Endometrial microvascular endothelial cells (primary cell): ENCODE results near the gene S100A16. TPM values are rescaled to one million over a fixed set of nuclear protein-coding genes. Genes with fewer than 3 reads are reported as not detected.
"Not testable (repeated sequence)": the region's sequence is repeated elsewhere in the genome, so short reads cannot be mapped to it uniquely, and the experiment has no call there.

Source experiments
- in situ Hi-C: cut with HindIII; loops from 2 replicates; pipeline ENCODE4 v1.10.0; 2017; ENCODE audit warnings: low sequenced_read_pairs, low pct_unique_long_range_greater_than_20kb; ENCODE audit errors: inconsistent ontology term
- total RNA-seq: library from RNA; depleted of rRNA; stranded (reverse); fragments of >200 nt; gene quantifications from one replicate; pipeline ENCODE4 v1.2.3, GENCODE V29; 2015; ENCODE audit errors: inconsistent ontology term

The S100A16 gene
- total RNA-seq, 1 donor from 2014 or later, result 892 TPM

DNA sequence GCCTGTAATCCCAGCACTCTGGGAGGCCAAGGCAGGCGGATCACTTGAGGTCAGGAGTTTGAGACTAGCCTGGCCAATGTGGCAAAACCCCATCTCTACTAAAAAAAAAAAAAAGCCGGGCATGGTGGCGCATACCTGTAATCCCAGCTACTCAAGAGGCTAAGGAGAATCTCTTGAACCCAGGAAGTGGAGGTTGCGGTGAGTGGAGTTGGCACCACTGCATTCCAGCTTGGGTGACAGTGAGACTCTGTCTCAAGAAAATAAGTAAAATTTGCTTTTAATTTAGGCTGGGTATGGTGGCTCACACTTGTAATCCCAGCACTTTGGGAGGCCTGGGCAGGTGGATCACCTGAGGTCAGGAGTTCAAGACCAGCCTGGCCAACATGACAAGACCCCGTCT, 27.3 kb upstream of the S100A16 start:
- in situ Hi-C loops, result not testable (repeated sequence)

DNA sequence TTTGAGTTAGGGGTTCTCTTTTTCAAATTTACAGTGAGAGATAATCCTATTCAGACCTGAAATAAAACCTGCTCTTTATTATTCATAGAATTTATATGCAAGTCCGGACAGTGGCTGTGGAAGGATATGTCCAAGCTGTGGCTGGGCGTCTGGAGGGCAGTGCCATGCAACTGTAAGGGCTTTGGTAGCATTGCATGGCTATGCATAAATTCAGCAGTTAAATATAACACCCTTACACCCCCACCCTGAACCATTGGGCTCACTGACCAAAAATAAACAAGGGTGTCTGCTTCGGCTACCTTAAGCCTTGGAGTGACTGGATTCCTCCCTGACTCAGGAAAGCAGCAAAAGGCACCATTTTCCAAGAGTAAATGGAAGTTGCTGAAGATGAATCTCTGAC, 26.3 kb upstream of the S100A16 start:
- in situ Hi-C loops, result no loop called here

DNA sequence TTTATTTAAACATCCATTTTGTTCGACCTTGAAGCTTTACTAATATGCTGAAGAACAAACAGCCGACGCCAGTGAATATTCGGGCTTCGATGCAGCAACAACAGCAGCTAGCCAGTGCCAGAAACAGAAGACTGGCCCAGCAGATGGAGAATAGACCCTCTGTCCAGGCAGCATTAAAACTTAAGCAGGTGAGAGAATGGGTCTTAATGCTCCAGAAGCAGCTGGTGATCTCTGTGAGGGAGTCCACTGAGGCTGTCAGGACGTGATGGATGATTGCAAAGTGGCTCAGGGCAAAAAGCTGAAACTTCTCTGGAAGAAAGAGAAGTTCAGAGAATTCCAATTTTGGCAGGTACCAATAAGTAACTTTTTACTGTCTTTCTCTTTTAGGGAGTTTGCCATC, 25.3 kb upstream of the S100A16 start:
- in situ Hi-C loops, result no loop called here

DNA sequence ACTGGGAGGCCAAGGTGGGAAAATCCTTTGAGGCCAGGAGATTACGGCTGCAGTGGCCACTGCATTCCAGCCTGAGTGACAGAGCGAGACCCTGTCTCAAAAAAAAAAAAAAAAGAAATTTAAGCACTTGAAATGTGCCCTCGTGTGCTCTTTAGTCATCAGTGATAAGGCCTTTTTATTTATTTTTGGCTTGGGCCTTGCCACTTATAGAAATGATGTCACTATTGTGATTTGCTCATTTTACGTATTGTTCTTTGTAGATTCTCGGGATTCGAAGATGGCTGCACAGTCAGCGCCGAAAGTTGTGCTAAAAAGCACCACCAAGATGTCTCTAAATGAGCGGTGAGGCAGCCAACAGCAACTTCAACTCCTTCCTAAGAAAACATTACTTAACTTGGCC, 23.4 kb upstream of the S100A16 start:
- in situ Hi-C loops, result no loop called here

DNA sequence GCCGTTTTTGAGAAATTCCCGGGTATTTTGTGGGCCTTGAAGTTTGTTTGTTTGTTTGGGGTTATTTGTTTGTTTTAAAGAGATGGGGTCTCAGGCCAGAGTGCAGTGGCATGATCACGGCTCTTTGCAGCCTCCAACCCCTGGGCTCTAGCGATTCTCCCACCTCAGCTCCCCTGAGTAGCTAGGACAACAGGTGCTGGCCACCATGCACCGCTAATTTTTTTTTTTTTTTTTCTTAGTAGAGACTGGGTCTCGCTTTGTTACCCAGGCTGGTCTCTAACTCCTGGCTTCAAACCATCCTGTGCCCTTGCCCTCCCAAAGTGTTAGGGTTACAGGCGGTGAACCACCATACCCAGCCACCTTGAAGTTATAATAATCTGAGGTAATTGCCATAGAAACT, 22.9 kb upstream of the S100A16 start:
- in situ Hi-C loops, result no loop called here

DNA sequence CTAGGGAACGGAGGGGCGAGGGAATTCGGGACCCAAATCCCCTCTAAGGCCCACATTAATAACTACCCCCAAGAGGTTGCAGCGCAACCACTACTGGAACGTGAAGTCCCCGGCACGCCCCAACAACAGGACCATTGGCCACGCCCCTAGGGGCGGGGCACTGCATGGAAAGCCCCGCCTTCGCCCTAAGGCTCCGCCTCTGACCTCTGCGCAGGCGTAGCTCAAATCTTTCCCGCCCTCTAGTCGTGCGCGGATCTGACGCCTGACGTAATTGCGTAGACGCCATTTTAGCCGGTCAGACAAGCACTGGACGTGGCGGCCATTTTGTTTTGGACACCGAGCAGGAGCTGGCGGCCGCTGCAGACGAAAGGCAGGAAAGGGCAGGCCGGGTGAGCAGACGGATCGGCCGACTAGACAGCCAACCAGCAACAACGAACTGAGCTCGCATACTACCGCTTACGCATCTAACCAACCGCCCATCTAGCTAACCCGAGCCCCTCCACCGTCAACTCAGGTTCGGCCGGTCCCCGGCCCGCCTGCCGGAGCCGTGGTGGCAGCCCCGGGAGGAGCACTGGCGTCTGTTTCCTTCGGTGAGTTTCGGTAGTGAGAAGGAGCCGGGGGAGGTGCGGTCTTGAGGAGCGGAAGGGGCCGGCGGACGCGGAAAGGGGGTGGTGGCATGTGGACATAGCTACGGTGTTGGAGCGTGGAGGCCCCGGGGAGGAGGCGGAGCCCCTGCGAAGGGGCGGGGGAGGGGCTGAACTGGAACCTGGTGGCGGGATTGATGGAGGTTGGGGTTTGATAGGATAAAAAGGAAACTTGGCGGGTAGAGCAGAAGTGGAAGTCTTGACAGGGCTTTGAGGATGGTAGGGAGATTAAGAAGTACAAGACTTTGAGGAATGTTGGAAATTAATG, 21.1 kb upstream of the S100A16 start, which contains the start of gene CHTOP:
Gene CHTOP (plus strand): TSS at position 313 of the 912 bp plus-strand sequence. CDS start 2,523 bp downstream, outside the sequence.
- in situ Hi-C loops, result no loop called here

DNA sequence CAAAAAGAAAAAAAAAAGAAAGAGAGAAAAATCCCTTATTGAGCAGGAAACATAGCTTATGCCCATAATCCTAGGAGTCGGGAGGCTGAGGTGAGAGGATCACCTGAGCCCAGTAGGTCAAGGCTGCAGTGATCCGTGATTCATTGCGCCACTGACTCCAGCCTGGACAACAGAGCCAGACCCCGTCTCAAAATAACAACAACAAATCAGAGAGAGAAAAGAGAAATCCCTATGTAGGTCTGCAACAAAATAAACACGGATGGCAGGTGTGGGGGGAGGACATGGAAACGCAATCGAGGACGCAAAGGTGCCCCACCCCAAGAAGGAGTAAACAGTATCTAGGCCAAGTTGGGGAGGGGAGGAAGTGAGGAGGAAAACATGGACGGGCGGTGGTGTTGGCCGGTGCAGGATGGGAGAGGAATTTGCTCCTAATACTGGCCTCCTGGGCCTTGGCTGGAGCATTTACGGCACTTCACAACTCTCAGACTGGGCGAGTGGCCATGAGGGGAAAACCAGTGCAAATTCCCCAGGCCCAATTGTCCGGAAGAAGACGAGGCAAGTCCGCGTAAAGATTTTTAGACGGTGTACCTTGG, 20.3 kb upstream of the S100A16 start:
- in situ Hi-C loops, result no loop called here

DNA sequence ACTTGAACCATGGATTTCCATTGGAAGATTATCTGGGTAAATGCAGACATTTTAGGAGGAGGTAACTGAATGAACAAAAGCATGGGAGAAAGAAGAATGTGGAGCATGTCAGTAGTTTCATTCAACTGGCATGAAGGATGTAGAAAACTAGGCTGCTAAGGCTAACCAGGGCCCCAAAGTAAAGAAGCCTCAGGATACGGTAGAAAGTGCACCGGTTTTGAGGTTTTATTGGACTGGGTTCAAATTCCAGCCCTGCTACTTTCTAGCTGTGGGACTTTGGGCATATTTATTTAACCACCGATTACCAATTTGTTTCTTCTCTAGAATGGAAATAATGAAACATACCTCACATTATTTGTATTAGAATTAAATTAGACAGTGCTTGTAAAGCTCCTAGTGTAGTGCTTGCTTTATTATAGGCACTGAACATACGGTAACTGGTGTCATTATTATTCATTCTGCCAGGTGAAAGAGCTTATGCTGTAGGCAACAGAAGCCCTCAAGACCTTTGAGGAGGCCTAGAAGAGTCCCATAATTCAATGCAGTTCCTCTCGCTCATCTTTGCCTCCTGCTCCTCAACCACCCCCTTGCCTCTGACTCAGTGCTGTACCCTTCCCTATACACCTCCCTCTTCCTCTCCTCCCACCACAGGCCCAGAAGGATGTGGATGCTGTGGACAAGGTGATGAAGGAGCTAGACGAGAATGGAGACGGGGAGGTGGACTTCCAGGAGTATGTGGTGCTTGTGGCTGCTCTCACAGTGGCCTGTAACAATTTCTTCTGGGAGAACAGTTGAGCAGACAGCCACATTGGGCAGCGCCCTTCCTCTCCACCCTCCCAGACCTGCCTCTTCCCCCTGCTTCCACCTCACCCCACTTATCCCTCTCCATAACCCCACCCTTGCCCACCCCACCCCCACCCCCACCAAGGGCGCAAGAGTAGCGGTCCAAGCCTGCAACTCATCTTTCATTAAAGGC, 18.4 kb upstream of the S100A16 start:
- in situ Hi-C loops, result no loop called here

DNA sequence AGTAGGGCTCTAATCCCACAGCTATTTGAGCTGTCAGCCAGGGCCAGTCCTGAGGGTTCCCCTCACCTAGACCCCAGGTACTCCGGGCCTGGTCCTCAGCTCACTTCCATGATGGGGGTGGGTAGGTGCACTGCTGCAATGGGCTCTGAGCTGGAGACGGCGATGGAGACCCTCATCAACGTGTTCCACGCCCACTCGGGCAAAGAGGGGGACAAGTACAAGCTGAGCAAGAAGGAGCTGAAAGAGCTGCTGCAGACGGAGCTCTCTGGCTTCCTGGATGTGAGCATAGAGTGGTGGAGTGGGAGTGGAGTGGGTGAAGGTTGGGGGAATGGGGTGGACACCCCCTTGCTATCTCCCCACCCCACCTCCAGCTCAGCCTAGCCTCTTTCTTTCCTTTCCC, 17.4 kb upstream of the S100A16 start:
- in situ Hi-C loops, result no loop called here

DNA sequence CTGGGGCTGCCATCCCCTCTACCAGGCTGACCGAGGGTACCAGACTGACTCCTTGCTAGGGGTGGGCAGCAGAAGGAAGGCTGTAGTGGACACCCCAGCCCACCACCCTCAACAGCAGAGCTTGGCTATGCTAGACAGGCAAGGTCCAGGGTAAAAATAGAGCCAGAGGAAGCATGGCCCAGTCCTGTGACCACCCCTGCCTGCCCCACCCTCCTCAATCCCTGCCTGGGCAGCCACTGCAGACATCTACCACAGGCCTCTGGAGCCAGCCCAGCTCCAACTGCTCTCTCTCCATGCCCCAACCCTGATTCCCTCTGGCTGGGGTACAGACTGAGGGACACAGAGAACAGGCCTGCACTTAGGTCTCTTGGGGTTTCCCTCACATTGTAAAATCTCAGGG, 17.0 kb upstream of the S100A16 start:
- in situ Hi-C loops, result no loop called here

DNA sequence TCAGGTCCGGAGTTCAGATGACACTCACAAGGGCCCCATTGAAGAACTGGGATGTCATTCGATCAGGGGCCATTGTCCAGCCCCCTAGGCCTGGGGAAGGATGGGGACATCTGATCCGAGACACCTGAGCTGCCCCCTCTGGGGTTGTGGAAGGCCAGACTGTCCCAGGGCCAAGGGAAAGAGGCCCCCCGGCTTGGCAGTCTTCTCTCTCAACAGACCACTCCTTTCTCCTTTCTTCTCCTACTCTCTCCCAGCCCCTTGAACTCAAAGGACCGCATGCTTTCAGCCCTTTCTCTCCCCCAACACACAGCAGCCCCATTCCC, 16.4 kb upstream of the S100A16 start:
- in situ Hi-C loops, result no loop called here

DNA sequence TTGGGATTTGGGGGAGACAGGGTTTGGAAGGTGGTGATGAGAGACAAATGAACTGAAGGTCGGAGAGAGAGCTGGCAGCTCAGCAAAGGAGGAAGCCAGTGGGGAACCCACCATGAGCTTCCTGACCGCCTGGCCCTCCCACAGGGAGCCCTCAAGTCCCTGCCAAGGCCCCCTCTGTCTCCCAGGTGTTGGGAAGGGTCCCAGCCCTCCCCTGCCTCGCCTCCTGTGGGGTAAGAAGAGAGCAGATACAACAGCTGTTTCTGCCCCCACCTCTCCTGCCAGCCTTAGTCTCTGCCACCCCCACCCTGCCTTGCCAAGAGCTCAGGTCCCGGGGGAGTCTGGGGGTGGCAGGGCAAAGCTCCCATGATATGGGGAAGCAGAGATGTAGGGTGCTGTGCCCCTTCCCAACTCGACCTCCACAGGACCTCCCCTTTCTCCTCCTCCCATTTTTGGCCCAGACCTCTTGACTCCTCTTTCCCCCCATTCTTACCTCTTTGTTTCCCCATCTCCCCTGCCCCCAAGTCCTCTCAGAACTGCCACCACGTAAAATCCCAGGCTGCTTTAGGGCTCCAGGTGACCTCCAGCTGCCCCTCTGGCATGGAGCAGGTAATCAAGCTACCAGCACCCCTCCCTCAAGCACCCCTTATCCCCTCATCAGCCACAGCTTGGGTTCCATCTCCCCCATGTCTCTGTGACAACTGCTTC, 15.9 kb upstream of the S100A16 start:
- in situ Hi-C loops, result no loop called here

DNA sequence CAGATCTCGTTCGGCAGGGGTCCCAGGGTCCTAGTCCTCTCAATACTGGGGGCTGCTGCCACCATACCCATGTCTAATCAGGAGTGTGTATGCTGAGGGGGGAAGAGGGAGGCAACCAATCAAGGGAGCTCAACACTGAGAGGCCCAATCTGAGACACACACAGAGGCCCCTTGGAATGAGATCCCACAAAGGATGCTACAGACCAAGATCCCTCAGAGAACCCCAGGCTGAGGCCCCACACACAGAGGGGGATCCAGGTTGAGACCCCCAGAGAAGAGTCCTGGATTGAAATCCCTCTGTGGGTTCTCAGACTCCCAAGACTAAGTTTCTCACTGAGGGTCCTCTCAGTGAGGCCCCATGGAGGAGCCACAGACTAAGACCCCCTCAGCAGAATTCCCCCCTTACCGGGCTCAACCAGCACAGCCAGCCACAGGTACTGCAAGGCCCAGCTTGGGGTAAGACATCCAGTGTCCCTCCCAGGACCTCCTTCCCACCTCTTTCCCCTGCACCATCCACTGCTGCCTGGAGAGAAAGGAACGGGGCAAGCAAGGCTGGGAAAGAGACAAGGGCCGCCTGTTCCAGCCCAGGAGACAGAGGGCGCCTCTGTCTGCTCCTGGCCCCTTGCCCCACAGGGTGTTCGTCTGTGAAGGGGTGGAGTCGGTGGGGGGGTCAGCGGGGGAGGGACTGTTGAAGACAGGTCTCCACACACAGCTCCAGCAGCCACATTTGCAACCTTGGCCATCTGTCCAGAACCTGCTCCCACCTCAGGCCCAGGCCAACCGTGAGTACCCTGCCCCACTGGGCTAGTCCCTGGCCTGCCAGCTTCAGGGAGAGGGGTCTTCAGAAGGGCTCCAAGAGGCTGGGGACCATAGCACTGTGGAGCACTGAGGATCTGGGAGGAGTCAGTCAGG, 15.0 kb upstream of the S100A16 start, which contains the start of gene S100A1:
Gene S100A1 (plus strand): TSS at position 720 of the 912 bp plus-strand sequence. CDS start 2,088 bp downstream, outside the sequence.
- in situ Hi-C loops, result no loop called here

DNA sequence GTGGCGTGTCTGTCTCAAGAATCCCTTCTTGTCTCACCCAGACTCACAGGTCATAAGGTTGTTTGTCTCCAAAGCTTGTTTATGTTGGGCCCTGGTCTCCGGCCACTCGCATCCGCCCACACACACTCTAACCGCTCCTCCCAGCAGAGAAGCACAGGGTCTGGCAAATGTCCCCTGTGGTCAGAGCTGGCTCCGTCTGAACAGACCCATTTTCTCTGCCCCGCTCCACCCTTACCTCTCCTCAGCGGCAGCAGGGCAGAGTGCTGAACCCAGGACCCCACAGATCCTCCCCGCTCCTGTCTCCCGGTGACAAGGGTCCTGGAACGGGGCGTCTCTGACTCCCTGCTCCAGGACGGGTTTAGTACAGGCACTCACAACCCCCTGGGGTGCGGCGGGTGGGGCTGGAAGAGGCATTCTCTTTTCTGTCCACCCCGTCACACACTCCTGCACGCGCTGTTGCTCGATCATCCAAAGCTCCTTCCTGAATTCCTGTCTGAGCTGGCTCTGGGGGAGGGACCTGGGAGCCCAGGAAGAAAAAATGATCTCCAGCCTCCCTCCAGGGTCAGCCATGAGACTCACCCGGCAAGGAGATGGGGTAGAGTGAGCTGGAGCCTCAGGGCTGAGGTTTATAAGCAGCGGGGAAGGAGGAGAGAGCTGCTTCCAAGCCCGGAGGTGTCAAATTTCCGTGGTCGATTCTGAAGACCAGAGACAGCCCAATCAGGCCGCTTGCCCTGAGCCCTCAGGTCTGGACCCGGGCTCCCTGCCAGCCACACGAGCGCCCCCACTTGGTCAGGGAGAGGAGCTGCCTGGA, 14.2 kb upstream of the S100A16 start, which contains the start of gene S100A13:
Gene S100A13 (minus strand): TSS at position 602 of the 811 bp plus-strand sequence. CDS start 1,033 bp downstream, outside the sequence.
- in situ Hi-C loops, result no loop called here

DNA sequence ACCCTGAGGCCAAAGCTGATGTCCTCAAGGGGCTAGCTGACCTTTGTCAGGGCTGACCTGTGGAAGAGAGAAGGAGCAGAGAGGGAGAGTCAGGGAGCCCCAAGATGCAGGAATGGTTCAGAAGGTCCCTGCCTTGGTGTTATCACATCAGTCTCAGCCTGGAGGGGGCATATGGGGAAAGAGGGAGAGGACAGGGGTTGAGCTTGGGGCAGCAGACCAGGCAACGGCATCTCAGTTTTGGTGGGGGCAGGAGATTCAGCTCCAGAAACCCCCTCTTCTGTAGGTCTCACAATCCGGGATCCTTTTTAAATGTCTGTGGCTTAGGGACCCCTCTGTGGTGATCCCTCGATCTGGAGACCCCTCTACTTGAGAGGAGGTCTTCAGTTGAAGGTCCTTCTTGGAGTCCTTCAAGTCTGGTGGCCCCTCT, 13.6 kb upstream of the S100A16 start:
- in situ Hi-C loops, result no loop called here

DNA sequence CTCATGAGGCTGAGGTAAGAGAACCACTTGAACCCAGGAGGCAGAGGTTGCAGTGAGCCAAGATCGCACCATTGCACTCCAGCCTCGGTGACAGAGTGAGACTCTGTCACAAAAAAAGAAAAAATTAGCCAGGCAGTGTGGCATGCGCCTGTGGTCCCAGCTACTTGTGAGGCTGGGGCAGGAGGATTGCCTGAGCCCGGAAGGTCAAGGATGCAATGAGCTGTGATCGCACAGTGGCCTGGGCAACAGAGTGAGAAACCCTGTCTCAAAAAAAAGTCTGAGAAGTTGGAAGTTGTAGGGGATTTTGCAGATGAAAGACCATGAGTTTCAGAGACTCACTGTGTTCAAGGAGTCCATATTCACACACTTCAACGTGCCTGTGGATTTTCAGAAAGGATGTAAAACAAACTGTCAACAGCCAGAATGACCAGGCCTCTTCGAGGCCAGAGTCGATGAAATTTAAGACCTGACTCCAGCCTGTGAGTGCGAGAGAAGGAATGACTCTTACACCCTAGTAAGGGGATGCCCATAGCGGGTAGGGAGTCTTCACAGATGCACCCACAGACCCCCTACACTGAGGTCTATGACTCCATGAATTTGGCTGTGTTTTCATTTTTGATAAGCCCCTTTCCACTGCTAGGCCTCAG, 12.2 kb upstream of the S100A16 start:
- in situ Hi-C loops, result no loop called here
